Fibroblast of the aortic adventitia (primary cell): ENCODE results near the gene SSNA1. TPM values are rescaled to one million over a fixed set of nuclear protein-coding genes. Genes with fewer than 3 reads are reported as not detected.

Experiments used
- DNase-seq: peaks from one replicate; pipeline ENCODE4 v3.0.0-alpha.2; 2010; ENCODE audit warnings: low read depth
- H3K4me3 ChIP-seq: 2 replicates; pipeline ENCODE4 v1.5.1; 2011; ENCODE audit warnings: low read depth, mild to moderate bottlenecking, control low read depth, low read length, moderate library complexity
- total RNA-seq: library from RNA; depleted of rRNA; stranded (reverse); fragments of >200 nt; gene quantifications from 2 replicates; pipeline ENCODE4 v1.2.3, GENCODE V29; 2012; ENCODE audit warnings: low replicate concordance
- TF ChIP-seq, protein P1 (sequence below): IDR thresholded peaks from 2 replicates; pipeline ENCODE4 v1.5.1; 2011; ENCODE audit warnings: mild to moderate bottlenecking, low read length, control low read depth, inconsistent platforms; ENCODE audit not compliant: insufficient read depth

Gene SSNA1
- total RNA-seq, 1 donor: 51.5 TPM

GRCh38 chr9:137166380-137167229 is 21.9 kb upstream of the SSNA1 start:
- TF ChIP-seq, protein P1, sequence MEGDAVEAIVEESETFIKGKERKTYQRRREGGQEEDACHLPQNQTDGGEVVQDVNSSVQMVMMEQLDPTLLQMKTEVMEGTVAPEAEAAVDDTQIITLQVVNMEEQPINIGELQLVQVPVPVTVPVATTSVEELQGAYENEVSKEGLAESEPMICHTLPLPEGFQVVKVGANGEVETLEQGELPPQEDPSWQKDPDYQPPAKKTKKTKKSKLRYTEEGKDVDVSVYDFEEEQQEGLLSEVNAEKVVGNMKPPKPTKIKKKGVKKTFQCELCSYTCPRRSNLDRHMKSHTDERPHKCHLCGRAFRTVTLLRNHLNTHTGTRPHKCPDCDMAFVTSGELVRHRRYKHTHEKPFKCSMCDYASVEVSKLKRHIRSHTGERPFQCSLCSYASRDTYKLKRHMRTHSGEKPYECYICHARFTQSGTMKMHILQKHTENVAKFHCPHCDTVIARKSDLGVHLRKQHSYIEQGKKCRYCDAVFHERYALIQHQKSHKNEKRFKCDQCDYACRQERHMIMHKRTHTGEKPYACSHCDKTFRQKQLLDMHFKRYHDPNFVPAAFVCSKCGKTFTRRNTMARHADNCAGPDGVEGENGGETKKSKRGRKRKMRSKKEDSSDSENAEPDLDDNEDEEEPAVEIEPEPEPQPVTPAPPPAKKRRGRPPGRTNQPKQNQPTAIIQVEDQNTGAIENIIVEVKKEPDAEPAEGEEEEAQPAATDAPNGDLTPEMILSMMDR: no peak
- DNase-seq: no peak
- H3K4me3 ChIP-seq: no peak overlapping the region

DNA sequence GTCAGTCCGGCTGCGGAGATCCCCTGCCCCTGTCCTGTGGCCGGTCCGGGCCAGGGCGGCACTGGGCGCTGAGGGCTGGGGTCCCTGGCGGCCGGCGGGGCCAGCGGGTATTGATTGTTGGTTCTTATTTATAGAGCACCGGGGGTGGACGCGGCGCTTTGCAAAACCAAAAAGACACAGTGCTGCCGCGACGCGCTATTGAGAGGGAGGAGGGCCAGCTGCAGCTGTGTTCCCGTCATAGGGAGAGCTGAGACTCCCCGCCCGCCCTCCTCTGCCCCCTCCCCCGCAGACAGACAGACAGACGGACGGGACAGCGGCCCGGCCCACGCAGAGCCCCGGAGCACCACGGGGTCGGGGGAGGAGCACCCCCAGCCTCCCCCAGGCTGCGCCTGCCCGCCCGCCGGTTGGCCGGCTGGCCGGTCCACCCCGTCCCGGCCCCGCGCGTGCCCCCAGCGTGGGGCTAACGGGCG is 21.2 kb upstream of the SSNA1 start:
- no peak overlapping the region for H3K4me3 ChIP-seq
- no peak for DNase-seq
- TF ChIP-seq, protein P1: no peak

DNA sequence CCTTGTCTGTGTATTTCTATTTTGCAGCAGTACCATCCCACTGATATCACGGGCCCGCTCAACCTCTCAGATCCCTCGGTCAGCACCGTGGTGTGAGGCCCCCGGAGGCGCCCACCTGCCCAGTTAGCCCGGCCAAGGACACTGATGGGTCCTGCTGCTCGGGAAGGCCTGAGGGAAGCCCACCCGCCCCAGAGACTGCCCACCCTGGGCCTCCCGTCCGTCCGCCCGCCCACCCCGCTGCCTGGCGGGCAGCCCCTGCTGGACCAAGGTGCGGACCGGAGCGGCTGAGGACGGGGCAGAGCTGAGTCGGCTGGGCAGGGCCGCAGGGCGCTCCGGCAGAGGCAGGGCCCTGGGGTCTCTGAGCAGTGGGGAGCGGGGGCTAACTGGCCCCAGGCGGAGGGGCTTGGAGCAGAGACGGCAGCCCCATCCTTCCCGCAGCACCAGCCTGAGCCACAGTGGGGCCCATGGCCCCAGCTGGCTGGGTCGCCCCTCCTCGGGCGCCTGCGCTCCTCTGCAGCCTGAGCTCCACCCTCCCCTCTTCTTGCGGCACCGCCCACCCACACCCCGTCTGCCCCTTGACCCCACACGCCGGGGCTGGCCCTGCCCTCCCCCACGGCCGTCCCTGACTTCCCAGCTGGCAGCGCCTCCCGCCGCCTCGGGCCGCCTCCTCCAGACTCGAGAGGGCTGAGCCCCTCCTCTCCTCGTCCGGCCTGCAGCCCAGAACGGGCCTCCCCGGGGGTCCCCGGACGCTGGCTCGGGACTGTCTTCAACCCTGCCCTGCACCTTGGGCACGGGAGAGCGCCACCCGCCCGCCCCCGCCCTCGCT is 20.5 kb upstream of the SSNA1 start:
- TF ChIP-seq, protein P1: no peak
- no peak for DNase-seq

GRCh38 chr9:137168573-137168903 is 19.9 kb upstream of the SSNA1 start:
- DNase-seq: no peak
- H3K4me3 ChIP-seq: no peak overlapping the region
- TF ChIP-seq, protein P1: no peak

More for the DNA sequence above, 20.5 kb upstream of the SSNA1 start:
- no peak overlapping the region for H3K4me3 ChIP-seq

DNA sequence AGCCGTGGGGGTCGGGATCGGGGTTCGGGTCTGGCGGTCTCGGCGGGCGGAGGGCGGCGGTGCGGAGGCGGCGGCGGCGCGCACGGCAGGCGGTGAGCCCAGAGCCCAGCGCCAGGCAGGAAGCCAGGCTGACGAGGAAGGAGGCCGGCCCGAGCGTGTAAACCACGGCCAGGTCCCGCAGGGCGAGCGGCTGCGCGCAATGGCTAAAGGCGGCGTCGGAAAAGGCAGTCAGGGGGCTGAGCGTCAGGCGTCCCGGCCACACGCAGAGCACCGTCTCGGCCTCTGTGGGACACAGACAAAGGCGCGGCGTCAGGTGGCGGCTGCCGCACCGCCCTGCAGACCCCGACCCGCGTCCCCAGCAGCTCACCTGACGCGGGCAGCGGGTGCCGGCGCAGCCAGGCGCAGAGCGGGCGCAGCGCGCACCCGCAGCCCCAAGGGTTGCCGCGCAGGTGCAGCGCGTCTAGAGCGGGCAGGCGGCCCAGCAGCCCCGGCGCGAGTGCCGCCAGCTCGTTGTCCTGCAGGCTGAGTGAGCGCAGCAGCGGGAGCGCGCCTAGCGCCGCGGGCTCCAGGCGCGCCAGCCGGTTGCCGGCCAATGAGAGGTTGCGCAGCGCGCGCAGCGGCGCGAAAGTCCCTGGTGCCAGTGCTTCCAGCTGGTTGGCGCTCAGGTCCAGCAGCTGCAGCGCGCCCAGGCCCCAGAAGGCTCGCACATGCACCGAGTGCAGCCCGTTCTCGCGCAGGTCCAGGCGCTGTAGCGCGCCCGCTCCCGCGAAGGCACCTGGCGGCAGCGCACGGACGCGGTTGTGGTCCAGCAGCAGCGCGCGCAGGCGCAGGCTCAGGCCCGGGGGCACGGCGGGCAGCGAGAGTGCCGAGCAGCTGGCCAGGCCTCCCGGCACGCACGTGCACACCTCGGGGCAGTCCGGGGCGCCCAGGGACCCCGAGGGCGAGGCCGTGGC is 19.3 kb upstream of the SSNA1 start:
- H3K4me3 ChIP-seq: no peak overlapping the region
- DNase-seq: peak; percentile 15
- TF ChIP-seq, protein P1: no peak

- no peak for DNase-seq
- no peak within 1 kb of the TSS for H3K4me3 ChIP-seq
- TF ChIP-seq, protein P1: no peak
Measured at GRCh38 chr9:137169896-137170358, 18.5 kb upstream of the SSNA1 start, which contains the start of gene LRRC26. TSS of gene LRRC26 (minus strand) at chr9:137170051. CDS start at chr9:137169943, 108 bp downstream.
